ENCODE data around the gene CHAT.

GRCh38 chr10:49611816-49612512 is 1.9 kb upstream of the CHAT start:
- TF ChIP-seq CTCF (IDR thresholded peaks at IDR 0.05) (no peak), NFE2L2 (conservative IDR thresholded peaks at IDR 0.05; ENCODE audit: low read length) (no peak), CEBPB (IDR thresholded peaks at IDR 0.05) (no peak), POLR2A (IDR thresholded peaks at IDR 0.05; ENCODE audit: low read length) (no peak), KDM1A (IDR thresholded peaks at IDR 0.05; ENCODE audit: low read depth) (no peak), BHLHE40 (IDR thresholded peaks at IDR 0.05; ENCODE audit: low read depth, low read length) (no peak), RAD21 (conservative IDR thresholded peaks at IDR 0.05 in 1 of 2, IDR thresholded peaks at IDR 0.05 in 1 of 2) (no peak), FOSL2 (IDR thresholded peaks at IDR 0.05) (no peak), FOSL2 (CRISPR knock-in tag; IDR thresholded peaks at IDR 0.05) (no peak), MAX (IDR thresholded peaks at IDR 0.05) (no peak), JUNB (IDR thresholded peaks at IDR 0.05) (no peak)

Measured in A549 (cell line).